ENCODE measurements around the gene PDE1A.

PDE1A gene

GRCh38 chr2:182261860-182262387, 164.9 kb downstream of the PDE1A start:
- no peak for DNase-seq

- DNase-seq: no peak
Measured at GRCh38 chr2:182259629-182260150, 167.1 kb downstream of the PDE1A start.

GRCh38 chr2:182252534-182252933, 174.3 kb downstream of the PDE1A start:
- DNase-seq: no peak

GRCh38 chr2:182248898-182249297, 177.9 kb downstream of the PDE1A start:
- DNase-seq: no peak

DNA sequence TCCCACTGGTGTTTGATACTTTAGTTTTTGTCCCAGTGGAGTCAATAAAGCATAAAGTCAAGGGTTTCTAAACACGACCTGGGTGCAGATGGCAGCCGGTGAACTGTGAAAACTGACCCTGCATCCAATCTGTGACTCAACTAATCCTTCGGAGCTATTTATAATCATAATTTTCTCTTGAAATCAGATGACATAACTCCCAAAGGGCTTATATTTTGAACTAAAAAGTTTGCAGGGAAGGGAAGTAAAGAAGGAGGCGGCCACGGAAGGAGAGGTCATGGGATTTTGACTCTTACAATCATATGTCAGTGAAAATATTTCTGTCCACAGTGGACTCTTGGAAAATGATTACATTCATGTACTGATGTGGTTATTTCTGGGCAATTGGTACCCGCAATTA, 178.5 kb downstream of the PDE1A start:
- DNase-seq: no peak

DNA sequence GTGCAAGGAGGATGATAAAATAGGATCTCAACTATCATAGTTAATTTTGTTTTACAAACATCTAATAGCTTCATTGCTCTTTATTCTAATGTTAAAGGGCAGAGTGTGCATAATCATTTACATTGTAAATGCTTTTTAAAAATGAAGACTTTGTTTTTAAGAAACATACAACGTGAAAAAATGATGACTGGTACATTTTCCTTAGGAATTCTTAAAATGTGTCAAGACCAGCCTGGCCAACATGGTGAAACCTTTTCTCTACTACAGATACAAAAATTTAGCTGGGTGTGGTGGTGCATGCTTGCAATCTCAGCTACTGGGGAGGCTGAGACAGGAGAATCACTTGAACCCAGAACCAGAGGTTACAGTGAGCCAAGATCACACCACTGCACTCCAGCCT, 179.0 kb downstream of the PDE1A start:
- DNase-seq: no peak

DNA sequence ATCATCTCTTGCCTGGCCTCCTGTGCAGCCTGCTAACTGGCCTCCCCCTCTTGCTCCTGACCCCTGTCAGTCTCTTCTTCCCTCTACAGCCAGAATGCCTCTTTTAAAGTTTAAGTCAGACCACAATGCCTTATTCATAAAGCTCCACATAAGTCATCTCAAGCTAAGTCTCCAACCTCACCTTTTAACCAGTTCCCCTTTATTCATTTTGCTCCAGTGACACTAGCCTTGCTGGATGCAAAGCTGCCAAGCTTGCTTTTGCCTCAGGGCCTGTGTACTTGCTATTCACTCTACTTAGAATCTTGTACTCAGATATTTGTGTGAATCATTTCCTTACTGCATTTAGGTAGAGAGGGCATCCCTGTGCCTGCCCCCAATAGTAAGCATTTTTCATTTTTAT, 180.9 kb downstream of the PDE1A start:
- DNase-seq: no peak

DNA sequence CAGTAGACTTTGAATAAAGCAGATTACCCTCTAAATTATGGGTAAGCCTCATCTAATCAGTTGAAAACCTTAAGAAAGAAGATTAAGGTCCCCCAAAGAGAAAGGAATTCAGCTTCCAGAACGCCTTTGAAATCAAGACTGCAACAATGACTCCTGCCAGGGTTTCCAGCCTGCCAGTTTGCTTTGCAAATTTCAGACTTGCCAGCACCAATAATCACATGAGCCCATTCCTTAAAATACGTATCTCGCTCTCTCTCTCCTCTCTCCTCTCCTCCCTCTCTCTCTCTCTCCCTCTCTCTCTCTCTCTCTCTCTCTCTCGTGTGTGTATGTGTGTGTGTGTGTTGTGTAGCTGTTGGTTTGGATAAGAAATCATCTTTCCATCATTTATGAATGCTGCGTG, 184.2 kb downstream of the PDE1A start:
- no peak for DNase-seq

GRCh38 chr2:182241936-182242335, 184.9 kb downstream of the PDE1A start:
- no peak for DNase-seq

- no peak for DNase-seq
Measured at GRCh38 chr2:182240862-182241371, 185.9 kb downstream of the PDE1A start.

GRCh38 chr2:182230561-182230960, 196.3 kb downstream of the PDE1A start:
- DNase-seq: no peak

GRCh38 chr2:182229297-182229696, 197.5 kb downstream of the PDE1A start:
- no peak for DNase-seq

DNA sequence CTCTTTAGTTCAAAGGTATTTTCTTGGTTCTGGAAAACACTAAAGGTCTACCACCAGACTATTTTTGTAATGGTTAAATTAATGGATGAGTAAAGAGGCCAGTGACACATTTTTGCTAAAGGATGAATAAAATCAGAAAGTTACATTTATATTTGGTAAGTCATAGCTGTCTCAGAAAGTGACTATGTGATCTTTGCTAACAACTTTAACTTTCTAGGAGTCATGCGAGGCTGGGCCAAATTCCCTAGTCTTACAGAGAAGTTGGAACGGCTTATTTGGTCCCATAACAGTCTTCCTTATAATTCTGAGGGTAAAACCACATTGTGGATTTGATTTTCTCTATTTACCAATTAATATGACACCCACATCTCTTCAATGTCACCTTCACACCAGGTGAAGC, 198.1 kb downstream of the PDE1A start:
- no peak for DNase-seq

- no peak for DNase-seq
Measured at GRCh38 chr2:182228073-182228473, 198.8 kb downstream of the PDE1A start.

- DNase-seq: no peak
Measured at GRCh38 chr2:182226807-182227206, 200.0 kb downstream of the PDE1A start.

- DNase-seq: no peak
Measured at GRCh38 chr2:182224669-182225068, 202.2 kb downstream of the PDE1A start.

DNA sequence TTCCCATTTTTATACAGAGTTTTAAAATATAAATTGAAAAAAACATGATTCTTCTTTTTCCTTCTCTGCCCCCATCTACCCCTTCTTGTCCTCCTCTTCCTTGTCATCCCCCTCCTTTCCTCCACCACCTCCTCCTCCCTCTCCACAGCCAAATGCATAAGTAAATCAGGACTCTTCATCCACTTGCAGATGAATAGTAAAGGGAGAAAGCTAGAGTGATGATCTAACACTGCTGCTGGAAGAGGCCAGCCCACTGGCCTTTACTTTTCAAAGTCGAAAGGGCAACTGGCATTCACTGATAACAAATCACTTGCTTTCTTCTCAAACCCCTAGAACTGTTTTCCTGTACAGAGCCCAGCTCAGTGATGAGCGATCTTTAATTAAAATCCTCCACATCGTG, 205.8 kb downstream of the PDE1A start:
- DNase-seq: no peak

DNA sequence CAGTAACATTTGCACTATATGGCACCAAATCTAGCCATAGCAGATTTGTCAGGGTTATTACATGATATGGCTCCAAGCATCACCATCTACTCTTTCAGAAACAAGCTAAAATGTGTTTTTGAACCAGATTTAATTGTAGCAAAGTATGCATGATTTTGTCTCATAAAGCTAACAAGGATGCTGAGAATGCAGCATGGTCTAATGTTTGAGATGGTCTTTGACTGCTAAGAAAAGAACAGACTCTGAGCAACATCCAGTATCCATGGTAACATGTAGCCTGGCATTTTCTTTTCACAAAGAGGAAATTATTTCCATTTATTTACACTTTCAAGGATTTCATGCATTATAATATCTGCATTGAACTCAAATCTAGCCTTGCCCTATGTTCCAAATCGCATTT, 206.5 kb downstream of the PDE1A start:
- DNase-seq: no peak

DNA sequence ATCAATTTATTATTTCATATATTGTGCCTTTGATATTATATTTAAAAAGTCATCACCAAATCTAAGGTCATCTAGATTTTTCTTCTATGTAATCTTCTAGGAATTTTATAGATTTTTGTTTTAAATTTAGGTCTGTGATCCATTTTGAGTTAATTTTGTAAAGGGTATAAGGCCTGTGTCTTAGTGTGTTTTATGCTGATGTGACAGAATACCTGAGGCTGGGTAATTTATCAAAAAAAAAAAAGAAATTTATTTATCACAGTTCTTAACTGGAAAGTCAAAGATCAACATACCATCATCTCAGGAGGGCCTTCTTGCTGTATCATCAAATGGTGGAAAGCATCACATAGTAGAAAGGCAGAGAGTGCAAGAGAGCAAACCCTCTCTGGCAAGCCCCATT, 216.2 kb downstream of the PDE1A start:
- DNase-seq: no peak

GRCh38 chr2:182208421-182208820, 218.4 kb downstream of the PDE1A start:
- no peak for DNase-seq

DNA sequence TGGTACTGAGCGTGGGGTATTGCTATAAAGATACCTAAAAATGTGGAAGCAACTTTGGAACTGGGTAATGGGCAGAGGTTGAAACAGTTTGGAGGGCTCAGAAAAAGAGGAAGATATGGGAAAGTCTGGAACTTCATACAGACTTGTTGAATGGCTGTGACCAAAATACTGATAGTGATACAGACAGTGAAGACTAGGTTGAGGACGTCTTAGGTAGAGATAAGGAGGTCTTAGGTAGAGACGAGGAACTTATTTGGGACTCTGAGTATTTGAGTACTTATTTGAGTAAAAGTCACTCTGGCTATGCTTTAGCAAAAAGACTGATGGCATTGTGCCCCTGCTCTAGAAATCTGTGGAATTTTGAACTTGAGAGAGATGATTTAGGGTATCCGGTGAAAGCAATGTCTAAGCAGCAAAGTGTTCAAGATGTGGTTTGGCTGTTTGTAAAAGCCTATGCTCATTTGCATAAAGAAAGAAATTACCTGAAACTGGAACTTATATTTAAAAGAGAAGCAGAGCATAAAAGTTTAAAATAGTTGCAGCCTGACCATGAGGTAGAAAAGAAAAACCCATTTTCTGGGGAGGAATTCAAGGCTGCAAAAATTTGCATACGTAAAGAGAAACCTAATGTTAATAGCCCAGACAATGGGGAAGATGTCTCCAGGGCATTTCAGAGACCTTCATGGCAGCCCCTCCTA, 219.6 kb downstream of the PDE1A start:
- no peak for DNase-seq

GRCh38 chr2:182197529-182197928, 229.3 kb downstream of the PDE1A start:
- no peak for DNase-seq

GRCh38 chr2:182193291-182193690, 233.5 kb downstream of the PDE1A start:
- DNase-seq: no peak

DNA sequence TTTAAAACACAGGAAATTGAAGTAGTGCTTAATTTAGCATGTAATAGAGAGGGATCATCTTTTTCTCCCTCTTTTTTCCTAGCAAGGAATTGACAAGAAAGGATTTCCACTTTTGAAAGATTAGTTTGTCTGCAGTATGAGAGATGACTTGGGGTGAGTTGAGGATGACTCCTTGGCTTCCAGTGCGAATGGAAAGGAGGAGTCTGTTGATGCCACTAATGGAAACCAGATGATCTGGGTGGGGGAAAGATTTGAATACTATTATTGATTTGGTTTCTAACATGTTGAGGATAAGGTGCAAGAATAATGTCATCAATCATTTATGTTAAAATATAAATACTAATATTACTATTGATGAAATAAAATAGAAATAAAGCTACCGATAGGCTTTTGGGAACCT, 235.8 kb downstream of the PDE1A start:
- no peak for DNase-seq

- DNase-seq: no peak
Measured at GRCh38 chr2:182187130-182187529, 239.7 kb downstream of the PDE1A start.

All from bone marrow (tissue), 2 donors.